MM.1S (cell line): ENCODE measurements around the gene ORAI3.

ENCODE experiments used
- CTCF ChIP-seq: fragments of 300-600 bp; sonication (generic); IDR thresholded peaks from 2 replicates; pipeline ENCODE4 v1.5.1; 2016; ENCODE audit warnings: antibody characterized with exemption, low read length, mixed read lengths
- EZH2 ChIP-seq: fragments of 300-600 bp; sonication (generic); optimal IDR thresholded peaks from 2 replicates; pipeline ENCODE3; 2017; ENCODE audit warnings: low read depth, mild to moderate bottlenecking, antibody characterized with exemption, low read length, mixed read lengths

GRCh38 chr16:30992276-30992780 lies 43.5 kb downstream of the ORAI3 start:
- TF ChIP-seq CTCF, result no peak
- TF ChIP-seq EZH2, result no peak
